Adipose tissue (tissue), 3 donors: Measurements from ENCODE around the gene GUK1. TPM values are rescaled to one million over a fixed set of nuclear protein-coding genes. Genes with fewer than 3 reads are reported as not detected.
"Not testable (repeated sequence)": the region's sequence is repeated elsewhere in the genome, so short reads cannot be mapped to it uniquely, and the experiment has no call there.

Experiments
- H3K27ac ChIP-seq: one replicate; pipeline ENCODE4 v1.5.1; 2013; ENCODE audit warnings: low read depth, low read length
- WGBS, 3 donors: extraction: QIAGEN DNeasy Blood & Tissue Kit; methylation state at CpG; one replicate each; pipeline ENCODE4 v1.1.7; 2013; 5-methylcytosine and 5-hydroxymethylcytosine counted together
- polyA plus RNA-seq, 3 donors: library from polyadenylated mRNA; stranded (reverse); fragments of 200-250 nt; gene quantifications; one replicate each; pipeline ENCODE4 v1.2.3, GENCODE V29; 2013
- donor health status: healthy with polysubstance abuse.
- donor health status: Bipolar disorder and iron deficiency.
- donor health status: healthy.

GUK1 gene
- polyA plus RNA-seq, 3 donors: 266 to 552 (median 517) TPM

DNA sequence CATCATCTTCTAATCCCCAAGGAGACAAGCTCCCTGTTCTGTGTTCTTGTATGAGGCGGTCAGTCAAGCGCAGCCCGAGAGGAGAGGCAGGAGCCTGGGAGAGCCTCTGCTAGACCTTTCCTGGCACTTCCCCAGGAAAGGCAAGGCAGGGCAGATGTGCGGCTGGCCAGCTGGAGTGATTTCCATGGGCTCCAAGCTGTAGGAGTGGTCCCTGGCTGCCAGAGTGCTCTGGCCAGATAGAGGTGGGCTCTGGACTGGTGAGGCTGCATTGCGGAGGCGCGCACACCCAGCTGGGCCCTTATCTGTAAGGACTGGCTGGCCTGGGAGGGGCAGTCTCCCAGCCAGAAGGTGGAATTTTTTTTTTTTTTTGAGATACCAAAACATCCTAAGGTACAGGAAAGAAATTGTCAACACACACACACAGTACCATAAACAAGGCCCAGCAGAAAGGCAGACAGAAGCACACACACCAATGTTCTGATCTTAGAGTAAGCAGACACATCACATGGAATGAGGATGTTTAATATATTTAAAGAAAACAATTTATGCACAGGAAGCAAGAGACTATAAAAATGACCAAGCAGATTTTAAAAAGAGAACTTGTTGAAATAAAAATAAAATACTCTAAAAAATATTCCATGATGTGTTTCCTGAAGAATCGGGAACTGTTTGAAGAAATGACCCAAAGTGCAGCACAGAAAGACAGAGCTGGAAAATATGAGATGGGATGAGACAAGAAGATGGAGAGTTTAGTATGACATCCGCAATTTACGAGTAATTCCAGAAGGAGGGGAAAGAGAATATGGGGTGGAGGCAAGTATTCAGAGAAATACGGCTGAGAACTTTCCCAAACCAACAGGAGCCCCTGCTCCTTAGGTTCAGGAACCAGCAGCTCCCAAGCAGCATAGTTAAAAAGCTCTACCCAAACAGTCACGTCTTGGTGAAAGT lies 38.9 kb downstream of the GUK1 start:
- WGBS, 3 donors: 55 to 85% (median 58%) methylated on average over 12 of the region's 12 CpGs
- no peak overlapping the region for H3K27ac ChIP-seq

DNA sequence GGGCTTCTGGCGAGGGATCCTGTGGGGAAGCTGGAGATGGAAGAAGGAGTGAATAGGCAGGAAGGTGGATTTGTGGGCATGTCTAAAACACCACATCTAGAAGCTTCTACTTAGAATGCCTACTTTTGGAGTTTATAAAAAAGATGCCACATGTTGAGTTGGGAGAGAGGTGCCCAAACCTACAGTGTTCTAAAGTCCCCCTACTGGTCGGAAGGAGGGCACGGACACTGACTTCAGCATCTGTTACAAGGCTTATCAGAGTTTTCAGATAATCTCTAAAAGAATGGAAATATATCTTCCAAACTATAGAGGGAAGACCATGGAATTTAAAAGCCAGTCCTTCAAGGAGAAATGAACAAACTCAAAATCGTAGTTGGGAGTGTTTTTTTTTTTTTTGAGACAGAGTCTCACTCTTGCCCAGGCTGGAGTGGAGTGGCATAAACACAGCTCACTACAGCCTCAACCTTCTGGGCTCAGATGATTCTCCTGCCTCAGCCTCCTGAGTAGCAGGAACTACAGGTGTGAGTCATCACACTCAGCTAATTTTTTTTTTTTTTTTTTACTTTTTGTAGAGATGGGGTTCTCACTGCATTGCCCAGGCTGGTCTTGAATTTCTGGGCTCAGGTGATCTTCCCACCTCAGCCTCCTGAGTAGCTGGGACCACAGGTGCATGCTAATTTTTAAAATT lies 40.3 kb downstream of the GUK1 start:
- WGBS, 3 donors: 73 to 87% (median 86%) methylated on average over 4 of the region's 4 CpGs
- H3K27ac ChIP-seq: no peak overlapping the region

DNA sequence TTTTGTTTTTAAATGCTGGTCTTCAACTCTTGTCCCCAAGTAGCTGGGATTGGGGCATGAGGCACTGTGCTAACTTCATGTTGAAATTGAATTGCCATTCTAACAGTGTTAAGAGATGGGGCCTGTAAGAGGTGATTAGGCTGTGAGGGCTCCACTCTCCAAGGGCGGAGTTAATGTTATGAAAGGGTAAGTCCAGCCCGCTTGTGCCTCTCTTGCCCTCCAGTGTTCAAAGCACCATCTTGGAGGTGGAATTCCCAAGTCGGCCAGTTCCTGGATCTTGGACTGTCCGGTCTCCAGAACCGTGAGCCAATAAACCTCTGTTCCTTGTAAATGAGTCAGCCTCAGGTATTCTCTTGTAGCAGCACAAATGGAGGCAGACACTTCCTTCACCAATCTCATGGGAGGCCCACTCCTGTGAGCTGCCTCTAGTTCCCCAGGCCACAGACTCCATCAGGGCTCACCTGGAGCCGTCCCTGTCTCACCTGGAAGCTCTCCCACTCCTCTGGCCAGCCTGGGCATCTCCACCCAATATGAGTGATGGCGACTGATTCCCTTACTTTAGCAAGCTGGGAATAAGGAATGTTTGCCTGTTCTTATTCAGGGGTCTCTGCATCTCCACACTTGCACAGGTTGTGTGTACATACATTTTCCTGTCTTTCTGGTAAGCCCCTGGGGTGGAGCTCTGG lies 41.0 kb downstream of the GUK1 start:
- WGBS, 3 donors: 93 to 98% (median 96%) methylated on average over 7 of the region's 7 CpGs
- H3K27ac ChIP-seq: no peak overlapping the region

DNA sequence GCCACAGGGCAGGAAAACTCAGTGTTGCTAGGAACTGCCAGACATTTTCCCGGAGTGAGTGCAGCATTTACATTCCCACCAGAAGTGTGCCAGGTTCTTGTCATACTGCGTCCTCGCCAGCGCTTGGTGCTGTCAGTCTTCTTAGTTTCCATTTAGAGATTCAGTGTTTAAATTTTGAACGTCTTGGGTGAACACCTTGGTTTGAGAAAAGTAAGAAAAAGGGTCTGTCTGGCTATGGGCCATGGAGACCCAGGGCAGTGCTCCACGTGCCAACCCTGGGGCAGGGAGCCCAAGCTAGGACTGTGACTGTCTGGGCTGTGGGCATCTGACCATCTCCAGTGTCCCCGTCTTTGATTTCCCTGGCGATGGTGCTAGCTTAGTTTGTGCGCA lies 41.6 kb downstream of the GUK1 start:
- no peak overlapping the region for H3K27ac ChIP-seq
- WGBS, 3 donors: 85 to 91% (median 89%) methylated on average over 9 of the region's 9 CpGs

DNA sequence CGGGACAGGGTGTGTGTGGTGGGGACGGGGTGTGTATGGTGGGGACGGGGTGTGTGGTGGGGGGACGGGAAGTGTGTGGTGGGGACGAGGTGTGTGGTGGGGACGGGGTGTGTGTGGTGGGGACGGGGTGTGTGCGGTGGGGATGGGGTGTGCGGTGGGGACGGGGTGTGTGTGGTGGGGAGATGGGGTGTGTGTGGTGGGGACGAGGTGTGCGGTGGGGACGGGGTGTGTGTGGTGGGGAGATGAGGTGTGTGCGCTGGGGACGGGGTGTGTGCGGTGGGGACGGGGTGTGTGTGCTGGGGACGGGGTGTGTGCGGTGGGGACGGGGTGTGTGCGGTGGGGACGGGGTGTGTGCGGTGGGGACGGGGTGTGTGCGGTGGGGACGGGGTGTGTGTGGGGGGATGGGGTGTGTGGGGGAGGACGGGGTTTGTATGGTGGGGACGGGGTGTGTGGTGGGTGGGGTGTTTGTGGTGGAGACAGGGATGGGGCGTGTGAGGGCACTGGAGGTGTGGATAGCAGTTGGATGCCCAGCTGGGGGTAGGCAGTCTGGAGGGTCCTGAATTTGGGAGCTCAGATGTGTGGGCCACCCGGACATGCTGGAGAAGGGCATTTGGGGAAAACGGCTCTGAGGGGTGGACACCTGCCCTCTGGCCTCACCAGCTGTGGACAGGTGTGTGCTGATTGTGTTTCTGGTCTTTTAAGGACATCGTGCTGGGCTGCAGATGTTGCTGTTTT lies 42.4 kb downstream of the GUK1 start:
- H3K27ac ChIP-seq: no peak overlapping the region
- WGBS, 3 donors: 85 to 92% (median 90%) methylated on average over 22 to 32 of the region's 32 CpGs

DNA sequence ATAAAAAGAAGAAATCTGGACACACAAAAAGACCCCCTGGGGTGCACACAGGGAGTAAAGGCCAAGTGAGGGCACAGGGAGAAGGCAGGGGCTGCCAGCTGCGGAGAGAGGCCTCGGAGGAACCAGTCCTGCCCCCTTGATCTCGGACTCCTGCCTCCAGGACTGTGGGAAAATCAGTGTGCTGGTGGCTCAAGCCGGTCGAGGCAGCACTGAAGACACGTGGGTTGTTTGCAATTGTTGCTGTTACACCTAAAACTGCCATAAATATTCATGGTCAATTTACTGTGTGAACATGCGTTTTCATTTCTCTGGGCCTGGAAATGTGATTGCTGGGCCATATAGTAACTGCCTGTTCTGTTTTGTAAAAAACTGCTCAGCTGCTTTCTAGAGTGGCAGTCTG lies 44.1 kb downstream of the GUK1 start:
- WGBS, 3 donors: 72 to 87% (median 83%) methylated on average over 7 of the region's 7 CpGs

DNA sequence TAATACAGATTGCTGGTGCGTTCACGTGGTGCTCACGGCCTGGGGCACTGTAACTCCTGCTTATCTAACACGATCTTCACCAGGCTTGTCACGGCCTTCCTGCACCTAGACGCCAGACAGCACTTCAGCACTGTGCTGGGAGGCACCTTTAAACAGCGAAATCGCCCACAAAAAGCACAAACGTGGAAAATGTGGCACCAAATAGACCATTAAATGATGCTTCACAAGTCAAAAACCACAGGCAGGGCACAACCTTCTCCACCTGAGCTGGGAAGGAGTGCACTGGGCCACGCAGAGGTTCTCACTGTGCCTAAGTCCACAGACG lies 45.5 kb downstream of the GUK1 start:
- H3K27ac ChIP-seq: no peak overlapping the region
- WGBS, 3 donors: 68 to 83% (median 81%) methylated on average over 11 of the region's 11 CpGs

More for the DNA sequence above, 44.1 kb downstream of the GUK1 start:
- H3K27ac ChIP-seq: no peak overlapping the region

DNA sequence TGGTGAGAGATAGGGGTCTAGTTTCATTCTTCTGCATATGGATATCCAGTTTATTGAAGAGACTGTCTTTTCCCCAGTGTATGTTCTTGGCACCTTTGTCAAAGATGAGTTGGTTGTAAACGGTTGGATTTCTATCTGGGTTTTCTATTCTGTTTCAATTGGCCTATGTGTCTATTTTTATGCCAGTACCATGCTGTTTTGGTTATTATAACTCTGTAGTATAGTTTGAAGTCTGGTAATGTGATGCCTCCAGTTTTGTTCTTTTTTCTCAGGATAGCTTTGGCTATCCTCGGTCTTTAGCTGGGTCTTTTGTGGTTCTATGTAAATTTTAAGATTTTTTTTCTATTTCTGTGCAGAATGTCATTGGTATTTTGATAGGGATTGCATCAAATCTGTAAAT lies 48.2 kb downstream of the GUK1 start:
- WGBS, 3 donors: 76 to 87% (median 85%) methylated on average over 2 of the region's 2 CpGs
- H3K27ac ChIP-seq: not testable (repeated sequence)

DNA sequence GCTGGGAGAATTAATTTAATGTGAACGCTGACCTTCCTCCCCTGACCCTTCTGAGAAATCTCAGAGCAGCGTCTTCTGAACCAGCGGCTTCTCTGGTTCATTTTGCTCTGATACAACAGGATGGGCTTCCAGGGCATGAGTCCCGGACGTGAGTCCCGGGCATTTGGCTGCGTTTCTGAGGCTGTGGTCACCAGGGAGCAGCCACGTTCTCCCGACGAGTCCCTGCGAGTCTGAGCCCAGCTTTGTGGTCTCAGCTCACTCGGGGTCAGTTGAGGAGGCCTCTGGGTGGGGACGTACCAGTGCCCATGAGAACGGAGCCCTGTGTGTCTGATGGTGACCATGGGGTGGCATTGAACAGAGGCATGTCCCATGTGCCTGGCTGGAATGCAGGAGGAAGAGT lies 50.1 kb downstream of the GUK1 start:
- 86 to 88% (median 88%) methylated on average over 14 of the region's 14 CpGs for WGBS, 3 donors
- H3K27ac ChIP-seq: no peak overlapping the region

DNA sequence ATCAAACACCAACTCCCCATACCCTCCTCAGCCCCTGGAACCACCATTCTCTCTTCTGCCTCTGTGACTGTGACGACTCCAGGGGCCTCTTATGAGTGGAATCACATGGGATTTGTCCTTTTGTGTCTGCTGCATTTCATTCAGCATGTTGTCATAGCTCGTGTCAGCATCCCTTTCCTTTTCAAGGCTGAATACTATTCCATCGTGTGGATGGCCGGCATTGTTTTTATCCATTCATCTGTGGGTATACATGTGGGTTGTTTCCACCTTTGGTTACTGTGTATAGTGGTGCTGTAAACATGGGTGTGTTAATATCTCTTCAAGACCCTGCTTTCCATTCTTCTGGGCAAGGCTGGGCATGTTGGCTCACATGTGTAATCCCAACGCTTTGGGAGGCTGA lies 50.7 kb downstream of the GUK1 start:
- no peak overlapping the region for H3K27ac ChIP-seq
- 84 to 94% (median 93%) methylated on average over 5 of the region's 5 CpGs for WGBS, 3 donors

DNA sequence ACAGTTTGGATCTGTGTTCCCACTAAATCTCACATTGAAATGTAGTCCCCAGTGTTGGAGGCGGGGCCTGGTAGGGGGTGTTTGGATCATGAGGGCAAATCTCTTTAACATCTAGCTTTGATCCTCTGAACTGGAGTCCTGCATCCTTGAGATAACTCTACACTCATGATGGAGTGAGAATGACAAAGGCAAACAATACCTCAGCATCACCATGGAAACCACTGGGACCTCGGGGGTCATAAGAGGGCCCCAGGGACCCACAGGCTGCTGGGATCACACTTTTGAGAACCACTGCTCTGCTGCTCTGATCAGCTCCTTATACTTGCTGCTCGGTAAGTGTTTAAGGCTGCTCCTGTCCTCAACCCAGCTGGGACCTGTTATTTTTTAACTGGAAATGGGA lies 54.4 kb downstream of the GUK1 start:
- WGBS, 3 donors: 78 to 83% (median 83%) methylated on average over 3 of the region's 3 CpGs
- H3K27ac ChIP-seq: no peak overlapping the region

DNA sequence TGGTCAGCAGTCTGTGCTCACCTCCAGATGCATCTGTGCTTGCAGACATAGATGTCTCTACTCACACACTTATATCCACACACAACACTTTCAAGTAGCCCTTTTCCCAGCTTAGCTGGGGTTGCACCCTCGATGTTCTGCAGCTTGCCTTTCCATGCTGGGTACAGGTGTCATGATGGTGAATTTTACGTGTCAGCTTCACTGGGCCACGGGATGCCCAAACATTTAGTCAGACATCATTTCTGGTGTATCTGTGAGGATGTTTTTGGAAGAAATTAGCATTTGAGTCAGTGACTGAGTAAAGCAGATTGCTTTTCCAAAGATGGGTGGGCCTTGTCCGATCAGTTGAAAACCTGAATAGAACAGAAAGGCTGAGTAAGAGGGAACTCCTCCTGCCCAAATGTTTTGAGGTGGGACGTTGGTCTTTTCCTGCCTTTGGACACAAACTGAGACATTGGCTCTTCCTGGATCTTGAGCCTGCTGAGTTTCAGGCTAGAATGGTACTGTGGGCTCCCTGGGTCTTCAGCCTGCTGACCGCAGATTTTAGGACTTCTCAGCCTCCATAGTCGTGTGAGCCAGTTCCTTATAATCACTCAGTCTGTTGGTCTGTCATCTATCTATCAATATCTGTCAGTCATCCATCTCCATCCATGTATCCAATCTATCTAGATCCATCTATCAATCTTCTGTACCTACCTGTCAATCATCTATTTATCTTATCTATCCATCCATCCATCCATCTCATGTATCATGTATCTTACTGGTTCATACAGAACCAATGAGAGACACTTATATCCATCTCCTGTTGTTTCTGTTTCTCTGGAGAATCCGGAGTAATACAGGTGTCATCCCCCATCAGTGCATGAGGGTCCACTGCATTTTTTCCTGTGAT lies 55.1 kb downstream of the GUK1 start:
- WGBS, 3 donors: 86 to 94% (median 89%) methylated on average over 8 of the region's 8 CpGs
- H3K27ac ChIP-seq: no peak overlapping the region

DNA sequence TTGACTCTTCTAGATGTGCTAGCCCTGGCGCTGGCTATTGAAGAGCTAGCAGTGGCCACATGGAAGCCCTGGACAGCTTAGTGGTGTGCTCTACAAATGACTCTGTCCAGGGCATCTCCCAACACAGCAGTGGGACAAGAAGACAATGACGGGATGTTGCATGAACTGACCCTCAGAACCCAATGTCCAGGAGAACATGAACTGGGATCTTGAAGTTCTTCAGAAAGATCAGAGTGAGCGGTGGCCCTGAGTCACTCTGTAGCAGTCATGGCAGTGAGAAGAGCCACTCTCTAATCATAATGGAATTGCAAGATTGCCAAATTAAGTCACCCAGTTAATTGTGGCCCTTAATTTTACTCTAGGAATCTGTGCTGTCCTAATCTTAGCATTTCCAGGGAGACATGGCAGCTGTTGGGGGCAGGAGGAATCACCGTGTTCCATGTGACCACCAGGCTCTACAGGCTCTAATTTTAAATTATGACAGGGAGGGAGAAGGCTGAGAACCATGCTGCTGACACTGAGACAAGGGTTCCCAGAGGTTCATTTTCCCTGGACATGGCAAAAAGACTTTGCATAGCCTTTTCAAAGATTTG lies 57.6 kb downstream of the GUK1 start:
- no peak overlapping the region for H3K27ac ChIP-seq
- WGBS, 3 donors: 90 to 98% (median 94%) methylated on average over 4 of the region's 4 CpGs

Other genes starting within 250 kb of the GUK1 start
- 1 to 10 TPM; 1.2 to 3.4 (median 2.5) TPM for gene WNT9A, start 192.3 kb upstream of the GUK1 start, polyA plus RNA-seq
- gene WNT3A, start 133.3 kb upstream of the GUK1 start, polyA plus RNA-seq: under 1 TPM in 1 of 3 donors, not detected in 2; 0.03 TPM
- 100 to 1,000 TPM; 289 to 357 (median 319) TPM for gene ARF1, start 57.6 kb upstream of the GUK1 start, polyA plus RNA-seq
- 10 to 100 TPM; 10.0 to 12.7 (median 12.6) TPM for gene C1orf35, start 37.0 kb upstream of the GUK1 start, polyA plus RNA-seq
- gene MRPL55, start 31.0 kb upstream of the GUK1 start, polyA plus RNA-seq: 10 to 100 TPM; 45.7 to 92.6 (median 64.4) TPM
- gene GJC2, start 9.7 kb downstream of the GUK1 start, polyA plus RNA-seq: 1 to 10 TPM in 2 of 3 donors, under 1 TPM in 1; 0.29 to 5.3 (median 2.0) TPM
- 1 to 10 TPM; 5.2 to 7.4 (median 7.0) TPM for gene IBA57, start 25.5 kb downstream of the GUK1 start, polyA plus RNA-seq
- 1 to 10 TPM; 3.0 to 7.9 (median 3.2) TPM for gene OBSCN, start 67.8 kb downstream of the GUK1 start, polyA plus RNA-seq